ENCODE results near the gene SETD5. TPM values are rescaled to one million over a fixed set of nuclear protein-coding genes. Genes with fewer than 3 reads are reported as not detected.

SETD5 gene
- total and polyA plus RNA-seq, 2 of the 8 experiments (the other 6 are each of a cell fraction or from before 2014, with no cell fraction given): 108 to 234 TPM

DNA sequence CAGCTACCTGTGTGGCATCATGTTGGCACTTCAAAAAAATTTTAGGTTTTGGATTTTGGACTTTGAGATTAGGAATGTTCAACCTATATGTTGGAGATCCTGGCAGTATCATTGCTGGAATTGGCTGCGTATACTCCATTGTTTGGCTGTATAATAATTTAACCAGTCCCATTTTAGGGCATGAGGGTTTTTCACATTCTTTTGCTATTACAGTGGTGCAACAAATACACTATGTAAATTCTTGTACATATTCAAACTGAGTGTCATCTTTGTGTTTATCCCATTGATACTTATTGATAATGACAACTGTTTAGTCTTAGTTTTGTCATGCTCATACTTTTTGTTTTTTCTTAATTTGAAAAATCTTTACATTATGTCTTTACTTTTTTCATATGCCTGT is 27.9 kb upstream of the SETD5 start:
- POLR2A ChIA-PET (ENCODE audit: partially characterized antibody): interaction anchor here (1.2 to 8.2 kb wide), 4 partner anchors 9 to 30 kb away, joined by 3 to 52 read pairs (median 6); partner anchors contain the start of gene SETD5
- no peak overlapping the region for H3K14ac ChIP-seq (ENCODE audit: insufficient read length)
- no peak overlapping the region for H2BK5ac ChIP-seq (ENCODE audit: low read depth, low read length)
- H3K79me1 ChIP-seq (ENCODE audit: low read depth, low read length): no peaks in the 10 kb centered on the region
- H4K91ac ChIP-seq (replicated peaks; ENCODE audit: insufficient read length, low read length): no peak overlapping the region
- H3K4me1 ChIP-seq (replicated peaks in 1 of 4; ENCODE audit: control insufficient read depth in 3 of 4, insufficient read depth in 4 of 4, low read length in 3 of 4): no peaks in the 10 kb centered on the region
- no peak overlapping the region for H2BK12ac ChIP-seq (ENCODE audit: low read depth, low read length)
- H3K56ac ChIP-seq (replicated peaks; ENCODE audit: insufficient read length, low read depth, low read length): no peak overlapping the region
- H3K36me3 ChIP-seq (ENCODE audit: control insufficient read depth in 2 of 4, insufficient read depth in 4 of 4, low read length in 3 of 4): peaks cover 10 to 78% (median 58%) of the 10 kb centered on the region in 4 experiments
- H3K18ac ChIP-seq (ENCODE audit: extremely low read depth, low read length): no peak overlapping the region
- H4K20me1 ChIP-seq (replicated peaks in 1 of 2; ENCODE audit: control insufficient read depth in 1 of 2, insufficient read depth in 2 of 2, low read length in 2 of 2): no peaks in the 10 kb centered on the region
- no peak overlapping the region for H3K23ac ChIP-seq (ENCODE audit: insufficient read length)
- H2BK15ac ChIP-seq (ENCODE audit: low read length): no peak overlapping the region
- H4K8ac ChIP-seq (ENCODE audit: extremely low read depth, insufficient read depth, low read length): no peak overlapping the region
- no peak for DNase-seq (ENCODE audit: low read depth in 1 of 2, low spot score in 2 of 2)
- no peak overlapping the region for H2BK20ac ChIP-seq (ENCODE audit: low read length)
- WGBS, 2 experiments (ENCODE audit: extremely low coverage in 1 of 2, insufficient coverage in 1 of 2, insufficient read length in 1 of 2, insufficient replicate concordance in 2 of 2, low coverage in 1 of 2, low lambda C conversion rate in 2 of 2, missing lambda C conversion rate in 1 of 2): 100% methylated on average over 1 of the region's 1 CpG; no CpG with 5 or more reads in 1 of the 2 experiments
- H2AK5ac ChIP-seq (ENCODE audit: low read depth, low read length): no peak overlapping the region
- no peak overlapping the region for H3K4me3 ChIP-seq (ENCODE audit: extremely low read depth in 1 of 4, insufficient read depth in 2 of 4, low read depth in 3 of 4, low read length in 4 of 4)
- no peaks in the 10 kb centered on the region for H3K9me3 ChIP-seq (ENCODE audit: insufficient read depth in 2 of 2, low read depth in 1 of 2, low read length in 1 of 2)
- no peak overlapping the region for H4K5ac ChIP-seq (ENCODE audit: insufficient read length, low read depth, low read length)
- H2AFZ ChIP-seq (ENCODE audit: low read length): no peak overlapping the region
- no peak overlapping the region for H3K4ac ChIP-seq (replicated peaks; ENCODE audit: insufficient read length, low read depth, low read length)
- H3K27me3 ChIP-seq (replicated peaks in 1 of 4; ENCODE audit: control insufficient read depth in 3 of 4, extremely low read depth in 1 of 4, insufficient read depth in 3 of 4, low read length in 3 of 4): no peaks in the 10 kb centered on the region
- no peak overlapping the region for H2BK120ac ChIP-seq (replicated peaks; ENCODE audit: low read depth, low read length)
- peaks cover 0 to 6% of the 10 kb centered on the region in 2 experiments; a peak in 2 of 4 replicates for H3K79me2 ChIP-seq (ENCODE audit: control insufficient read depth in 1 of 2, insufficient read depth in 2 of 2, low read length in 2 of 2)
- H3K4me2 ChIP-seq (ENCODE audit: insufficient read depth in 1 of 2, low read depth in 2 of 2, low read length in 2 of 2): no peak overlapping the region
- no peak overlapping the region for H3K27ac ChIP-seq (ENCODE audit: low read depth, low read length)
- no peak for FAIRE-seq
- no peaks in the 10 kb centered on the region for H3K23me2 ChIP-seq (ENCODE audit: low read depth, low read length)
- CTCF ChIA-PET (ENCODE audit: partially characterized antibody): no interaction called here
- no peak overlapping the region for H3K9ac ChIP-seq (replicated peaks in 1 of 4; ENCODE audit: extremely low read depth in 1 of 4, low read depth in 3 of 4, low read length in 3 of 4)
- TF ChIP-seq BACH1 (IDR thresholded peaks at IDR 0.05; ENCODE audit: low read length) (no peak), POU5F1 (IDR thresholded peaks at IDR 0.05; ENCODE audit: low read depth, low read length) (no peak), CBX5 (IDR thresholded peaks at IDR 0.05; ENCODE audit: low read depth, low read length) (no peak), TCF12 (IDR thresholded peaks at IDR 0.05; ENCODE audit: low read depth, low read length) (no peak), JUND (IDR thresholded peaks at IDR 0.05; ENCODE audit: low read length) (no peak), RFX5 (IDR thresholded peaks at IDR 0.05; ENCODE audit: borderline replicate concordance, low read depth, low read length) (no peak), TAF1 (IDR thresholded peaks at IDR 0.05; ENCODE audit: low read depth, low read length) (no peak), CTCF (IDR thresholded peaks at IDR 0.05; ENCODE audit: control extremely low read depth in 1 of 3, insufficient read depth in 1 of 3, low read depth in 1 of 3, low read length in 3 of 3) (no peak), ASH2L (IDR thresholded peaks at IDR 0.05; ENCODE audit: low read length) (no peak), BCL11A (IDR thresholded peaks at IDR 0.05; ENCODE audit: low read depth in 2 of 2, low read length in 2 of 2) (no peak), SP4 (IDR thresholded peaks at IDR 0.05; ENCODE audit: low read length) (no peak), KDM1A (IDR thresholded peaks at IDR 0.05; ENCODE audit: borderline replicate concordance, low read length) (no peak), EZH2 (IDR thresholded peaks at IDR 0.05; ENCODE audit: low read depth, low read length, severe bottlenecking) (no peak)

Measured in H1 (cell line).